Heart right ventricle (tissue), 16 donors: ENCODE measurements around the gene PER1. TPM values are rescaled to one million over a fixed set of nuclear protein-coding genes. Genes with fewer than 3 reads are reported as not detected.

Experiments
- ATAC-seq, 8 donors: fragments of 200-7000 bp; cut with Tn5 transposase; one replicate each; pipeline ENCODE4 v1.9.1; 2020; ENCODE audit warnings: mild to moderate bottlenecking in 8 of 8, moderate library complexity in 8 of 8, moderate number of reproducible peaks in 1 of 8
- DNase-seq, 2 donors: peaks; one replicate each; pipeline ENCODE4 v3.0.0-alpha.2; 2020
- H3K27ac ChIP-seq, 10 donors: fragments of 200-600 bp; sonication (generic) in 2 of 10; one replicate each; pipeline versions ENCODE4 v1.5.0 to v1.8.0; 2020 to 2022; ENCODE audit warnings: mild to moderate bottlenecking in 3 of 10
- H3K27me3 ChIP-seq, 7 donors: fragments of 200-600 bp; one replicate each; pipeline ENCODE4 v1.8.0; 2021 to 2022; ENCODE audit warnings: mild to moderate bottlenecking in 2 of 7
- H3K36me3 ChIP-seq, 9 donors: fragments of 200-600 bp; sonication (generic) in 1 of 9; one replicate each; pipeline versions ENCODE4 v1.5.0 to v1.8.0; 2020 to 2022; ENCODE audit warnings: mild to moderate bottlenecking in 2 of 9
- H3K4me1 ChIP-seq, 9 donors: fragments of 200-600 bp; sonication (generic) in 1 of 9; one replicate each; pipeline versions ENCODE4 v1.5.0 to v1.8.0; 2020 to 2022; ENCODE audit warnings: mild to moderate bottlenecking in 4 of 9
- H3K4me3 ChIP-seq, 10 donors: fragments of 200-600 bp; sonication (generic) in 2 of 10; one replicate each; pipeline versions ENCODE4 v1.5.0 to v1.8.0; 2020 to 2022; ENCODE audit warnings: mild to moderate bottlenecking in 7 of 10, moderate library complexity in 2 of 10
- H3K9me3 ChIP-seq, 11 donors: fragments of 200-600 bp in 10 of 11; sonication (generic) in 2 of 11; one replicate each; pipeline versions ENCODE4 v1.5.0 to v1.8.0; 2013 to 2022; ENCODE audit warnings: mild to moderate bottlenecking in 2 of 11, control low read depth in 1 of 11, moderate library complexity in 1 of 11
- CTCF ChIP-seq, 9 donors: fragments of 200-600 bp; sonication (generic) in 2 of 9; IDR thresholded peaks; one replicate each; pipeline versions ENCODE4 v1.5.0 to v1.8.0; 2021 to 2022; ENCODE audit warnings: antibody characterized with exemption in 9 of 9, mild to moderate bottlenecking in 5 of 9, moderate library complexity in 1 of 9
- WGBS, 2 donors: extraction: QIAGEN DNeasy Blood & Tissue Kit; methylation state at CpG; one replicate each; pipeline ENCODE4 v1.1.7; 2013; ENCODE audit warnings: inconsistent platforms in 1 of 2; 5-methylcytosine and 5-hydroxymethylcytosine counted together
- intact Hi-C, 10 donors: fragments of 100-400 bp; cut with DNase I; formaldehyde crosslinking; loops; one replicate each; pipeline versions ENCODE4 v1.11.1 to v1.14.2; 2022
- polyA plus RNA-seq, 2 donors: library from polyadenylated mRNA; stranded (reverse); fragments of 200-250 nt; gene quantifications; one replicate each; pipeline ENCODE4 v1.2.3, GENCODE V29; 2013
- total RNA-seq, 10 donors: library from RNA; stranded (reverse); fragmentation: NEBNext Ultra II Directional in 3 of 10; extraction: Animal tissue kit (Norgen Biotek cat#: 25700) in 3 of 10; gene quantifications; one replicate each; pipeline versions ENCODE4 v1.2.1 to v1.2.4, GENCODE V29; 2021 to 2023
- donor health status: Arrhythmogenic right ventricular cardiomyopathy.
- donor health status: ischemic (EF 13 %, LVEDD 7.1; RV severe dilation, severe dysfunction).
- donor health status: healthy with polysubstance abuse.
- donor health status: DM: no; HTN: yes; CAD: no.
- donor health status: DM: no; HTN: no; CAD: no.
- donor health status: ischemic (EF 25% LVEDD 6.9; RV normal size, moderate dysfunction).
- donor health status: ischemic (EF 25% LVEDD 5.7; RV mildly dilated, moderate dysfunction).
- donor health status: healthy.
- donor health status: DM: yes; HTN: yes; CAD: no.
- donor health status: Ischemic cardiomyopathy.
- donor health status: ischemic (EF 35%, LVEDD 5.7; RV mildly dilated, moderate dysfunction).
- donor health status: nonischemic (EF 11% LVEDD 7.7; RV severe dilation, severe dysfunction).
- donor health status: DM: yes; HTN: yes; CAD: no.
- donor health status: PGD.
- donor health status: ischemic (EF 29% LVEDD 5.4; RV normal size, mild dysfunction).
- donor health status: nonischemic (EF 23%, LVEDD 6.1; RV moderate dilation, normal function).

The PER1 gene
- total and polyA plus RNA-seq, 12 donors: 37.4 to 154 (median 115) TPM

DNA sequence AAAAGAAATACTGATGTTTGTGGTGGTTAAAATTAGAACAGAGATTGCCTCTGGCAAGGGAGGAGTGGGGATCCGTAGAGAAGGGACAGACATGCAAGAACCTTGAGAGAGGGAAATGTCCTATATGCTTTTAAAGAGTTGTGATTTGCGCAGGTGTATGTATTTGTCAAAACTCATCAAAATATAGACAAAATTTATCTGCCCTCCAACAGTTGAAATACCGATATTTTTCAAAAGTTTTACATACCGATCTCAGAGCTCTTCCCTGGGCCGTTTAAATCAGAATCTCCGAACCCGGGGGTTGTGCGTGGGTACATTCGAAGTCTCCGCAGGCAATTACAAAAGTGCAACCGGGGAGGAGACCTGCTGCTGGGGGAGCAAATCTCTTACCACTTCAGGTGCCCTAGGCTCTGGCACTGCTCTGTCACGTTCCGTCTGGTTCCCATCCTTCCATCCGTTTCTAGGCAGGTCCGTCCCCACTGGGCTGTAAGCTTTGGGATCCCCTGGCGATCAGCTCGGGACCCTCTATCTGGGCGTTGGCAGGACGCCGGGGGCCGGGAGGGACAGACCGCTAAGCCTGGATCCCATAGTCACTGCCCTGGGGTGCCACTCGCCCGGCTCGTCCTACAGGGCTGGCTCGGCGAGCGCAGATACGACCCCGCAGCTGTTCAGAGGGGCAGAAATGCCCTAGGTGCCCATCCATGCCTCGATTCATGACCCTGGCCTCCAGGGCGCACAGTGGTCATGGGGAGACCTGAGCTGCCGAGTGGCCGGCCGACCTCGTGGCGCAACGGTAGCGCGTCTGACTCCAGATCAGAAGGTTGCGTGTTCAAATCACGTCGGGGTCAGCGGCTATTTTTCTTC, 33.6 kb upstream of the PER1 start:
- DNase-seq: peak; percentile 90 to 93
- peak; percentile 24 to 69 (median 57) for ATAC-seq
- Histone ChIP-seq H3K4me3 (peak overlapping the region; percentile 63 to 90 (median 78)), H3K27me3 (no peaks in the 10 kb centered on the region), H3K36me3 (no peaks in the 10 kb centered on the region), H3K4me1 (peaks cover 7 to 43% (median 24%) of the 10 kb centered on the region in 9 donors), H3K9me3 (no peaks in the 10 kb centered on the region), H3K27ac (peak overlapping the region; percentile 81 to 99 (median 93))
- intact Hi-C loops: loop anchor here (1.0 to 10.0 kb wide), 12 partner anchors 31 to 111 kb away; partner anchors contain the start of genes HES7 (in 4 of the 10), CTC1 (in 2 of the 10), PFAS (in 2 of the 10) and ALOXE3 (in 1 of the 10)
- 0% methylated on average over 44 of the region's 44 CpGs for WGBS, 2 donors
- no peak for TF ChIP-seq CTCF (IDR thresholded peaks at IDR 0.05)

DNA sequence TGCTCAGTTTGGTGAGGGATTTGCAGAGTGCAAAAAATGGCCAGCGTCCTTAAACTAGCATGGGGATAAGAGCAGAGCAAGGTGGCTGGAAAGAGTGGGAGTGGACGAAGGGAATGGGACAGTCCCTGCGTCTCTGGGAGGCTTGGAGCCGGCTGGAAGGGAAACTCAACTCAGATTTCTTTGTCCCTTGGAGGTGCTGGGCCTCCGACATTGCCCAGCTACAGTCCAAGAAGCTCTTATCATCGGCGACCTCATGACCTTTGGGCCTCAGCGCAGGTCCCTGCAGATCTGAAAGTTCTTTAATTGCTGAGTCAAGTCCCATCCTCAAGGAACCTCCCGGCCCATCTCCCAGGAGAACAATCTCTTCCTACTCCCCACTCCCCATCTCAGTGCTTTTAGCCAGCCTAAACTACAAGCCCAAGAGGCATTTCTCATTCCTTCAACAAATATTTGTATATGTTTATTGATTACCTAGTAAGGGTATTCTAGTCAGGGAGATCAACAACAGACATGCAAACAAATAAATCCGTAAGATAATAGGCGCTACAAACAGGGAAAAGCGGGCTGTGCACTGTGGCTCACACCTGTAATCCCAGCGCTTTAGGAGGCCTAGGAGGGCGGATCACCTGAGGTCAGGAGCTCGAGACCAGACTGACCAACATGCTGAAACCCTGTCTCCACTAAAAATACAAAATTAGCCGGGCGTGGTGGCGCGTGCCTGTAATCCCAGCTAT, 25.0 kb upstream of the PER1 start:
- 70 to 75% methylated on average over 19 of the region's 19 CpGs for WGBS, 2 donors
- H3K4me3 ChIP-seq: peak overlapping the region in 9 of 10 donors; percentile 45 to 87 (median 71)
- no peak for DNase-seq
- no peak for TF ChIP-seq CTCF (IDR thresholded peaks at IDR 0.05)
- peak overlapping the region; percentile 62 to 93 (median 82) for H3K27ac ChIP-seq
- intact Hi-C loops: no loop called here
- no peaks in the 10 kb centered on the region for H3K27me3 ChIP-seq
- no peak for ATAC-seq
- no peaks in the 10 kb centered on the region for H3K36me3 ChIP-seq
- peaks cover 11 to 43% (median 27%) of the 10 kb centered on the region in 9 donors for H3K4me1 ChIP-seq
- H3K9me3 ChIP-seq: no peaks in the 10 kb centered on the region

DNA sequence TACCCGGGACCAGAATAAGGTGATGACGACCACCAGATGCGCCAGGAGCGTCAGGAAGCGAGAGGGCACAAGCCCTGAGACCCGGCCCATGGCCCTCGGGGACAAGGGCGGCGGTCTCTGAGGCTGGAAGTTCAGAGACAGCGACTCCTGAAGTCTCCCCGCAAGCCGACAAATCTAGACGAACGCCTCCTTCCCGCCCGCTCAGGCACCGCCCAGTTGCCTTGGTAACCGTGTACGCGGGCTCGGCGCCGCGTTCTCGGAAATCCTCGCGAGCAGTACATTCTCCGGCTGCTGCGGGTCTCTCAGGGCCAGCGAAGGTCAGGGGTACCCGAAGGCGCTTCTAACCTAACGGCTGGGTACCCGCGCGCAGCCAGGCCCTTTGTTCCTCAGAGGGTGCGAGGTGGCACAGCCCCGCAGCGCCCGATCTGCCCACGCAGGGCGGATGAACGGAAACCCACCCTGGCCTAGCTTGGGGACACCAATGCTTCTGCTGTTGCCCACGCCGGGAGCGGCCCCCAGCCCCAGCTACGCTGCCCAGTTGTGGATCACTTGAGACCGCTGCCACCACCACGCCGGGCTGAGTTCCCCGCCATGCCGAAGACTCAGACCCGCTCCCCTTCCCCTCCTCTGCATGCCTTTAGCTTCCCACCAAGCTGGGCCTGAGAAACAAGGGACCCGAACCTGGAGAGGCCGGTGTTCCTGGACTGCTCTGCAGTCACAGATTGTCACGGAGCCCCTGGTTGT, 24.2 kb upstream of the PER1 start, which contains the start of gene TMEM107:
TSS of gene TMEM107 (minus strand) at position 184 of the 744 bp plus-strand sequence. CDS start at position 90, 94 bp downstream.
- WGBS, 2 donors: 1% methylated on average over 56 of the region's 56 CpGs
- H3K4me1 ChIP-seq: peaks cover 11 to 43% (median 27%) of the 10 kb centered on the region in 9 donors
- no peaks in the 10 kb centered on the region for H3K27me3 ChIP-seq
- no peaks in the 10 kb centered on the region for H3K36me3 ChIP-seq
- peak within 1 kb of the TSS; percentile 29 to 87 (median 71) for H3K4me3 ChIP-seq
- DNase-seq: peak; percentile 89 to 90
- peak in 4 of 9 donors; percentile 17 to 45 (median 32) for TF ChIP-seq CTCF (IDR thresholded peaks at IDR 0.05)
- intact Hi-C loops: no loop called here
- no peaks in the 10 kb centered on the region for H3K9me3 ChIP-seq
- peak; percentile 74 to 87 (median 83) for ATAC-seq
- H3K27ac ChIP-seq: peak within 1 kb of the TSS; percentile 62 to 93 (median 82)
